ENCODE results near the gene FAM114A2. TPM values are rescaled to one million over a fixed set of nuclear protein-coding genes. Genes with fewer than 3 reads are reported as not detected.

FAM114A2 gene
- polyA plus RNA-seq, 1 of the 3 experiments (the other 2 are of a cell fraction): 9.0 TPM

GRCh38 chr5:154039458-154039829 lies 734 bp upstream of the FAM114A2 start:
- Histone ChIP-seq H3K79me2 (ENCODE audit: insufficient read depth) (peaks cover 74% of the 10 kb centered on the region), H4K20me1 (ENCODE audit: insufficient read depth) (no peaks in the 10 kb centered on the region), H3K27me3 (ENCODE audit: insufficient read depth) (no peaks in the 10 kb centered on the region), H3K27ac (ENCODE audit: low read depth in 2 of 2, low read length in 1 of 2) (peak overlapping the region in 1 of 2 experiments; percentile 45; a peak in 2 of 4 replicates), H3K4me3 (ENCODE audit: low read depth in 2 of 2, low read length in 1 of 2) (peak overlapping the region; percentile 97 to 99), H2AFZ (ENCODE audit: low read depth) (peak overlapping the region; percentile 97; the same call in 1 of the 2 replicates), H3K4me2 (peak overlapping the region; percentile 80), H3K36me3 (replicated peaks in 1 of 2; ENCODE audit: control insufficient read depth in 1 of 2, insufficient read depth in 2 of 2, low read length in 1 of 2) (peaks cover 5 to 25% of the 10 kb centered on the region in 2 experiments), H3F3A (replicated peaks; ENCODE audit: insufficient read depth) (no peaks in the 10 kb centered on the region), H3K9ac (peak overlapping the region; percentile 66), H3K9me3 (no peaks in the 10 kb centered on the region), H3K9me2 (no peaks in the 10 kb centered on the region), H3K4me1 (ENCODE audit: control insufficient read depth in 1 of 2, insufficient read depth in 2 of 2, low read depth in 1 of 2, low read length in 1 of 2) (peaks cover 0 to 8% of the 10 kb centered on the region in 2 experiments; a peak in 2 of 4 replicates)
- WGBS (ENCODE audit: low lambda C conversion rate): 57% methylated on average over 1 of the region's 1 CpG
- TF ChIP-seq PBX3 (IDR thresholded peaks at IDR 0.05): no peak
- TF ChIP-seq FOSL2 (IDR thresholded peaks at IDR 0.05; ENCODE audit: borderline replicate concordance, low read depth): no peak
- no peak for TF ChIP-seq MAX (IDR thresholded peaks at IDR 0.05; ENCODE audit: low read depth)
- no peak for TF ChIP-seq TCF12 (IDR thresholded peaks at IDR 0.05)
- no peak for TF ChIP-seq FOXJ3 (CRISPR knock-in tag; IDR thresholded peaks at IDR 0.05)
- TF ChIP-seq MXI1 (IDR thresholded peaks at IDR 0.05; ENCODE audit: low read depth, low read length): no peak
- TF ChIP-seq USF1 (IDR thresholded peaks at IDR 0.05; ENCODE audit: borderline replicate concordance, low read depth): no peak
- TF ChIP-seq RXRA (IDR thresholded peaks at IDR 0.05; ENCODE audit: borderline replicate concordance, low read depth): no peak
- TF ChIP-seq FOXM1 (IDR thresholded peaks at IDR 0.05; ENCODE audit: low read depth): no peak
- TF ChIP-seq EP300 (IDR thresholded peaks at IDR 0.05; ENCODE audit: borderline replicate concordance in 1 of 2, low read depth in 1 of 2, low read length in 1 of 2): no peak
- CTCF ChIA-PET: interaction anchor here (1.1 to 2.0 kb wide), 2 partner anchors 33 to 56 kb away, joined by 3 to 10 read pairs; no protein-coding TSS in a partner anchor
- no peak for DNase-seq
- POLR2A ChIA-PET: interaction anchor here (0.7 to 1.1 kb wide), 3 partner anchors 10 to 153 kb away, joined by 3 to 5 read pairs (median 3); partner anchors contain the start of gene GALNT10

- peak overlapping the region; percentile 66 for H3K9ac ChIP-seq
- H3K4me2 ChIP-seq: peak overlapping the region; percentile 80
- H4K20me1 ChIP-seq (ENCODE audit: insufficient read depth): no peaks in the 10 kb centered on the region
- peaks cover 5 to 27% of the 10 kb centered on the region in 2 experiments for H3K36me3 ChIP-seq (replicated peaks in 1 of 2; ENCODE audit: control insufficient read depth in 1 of 2, insufficient read depth in 2 of 2, low read length in 1 of 2)
- no peak for TF ChIP-seq USF2 (IDR thresholded peaks at IDR 0.05; ENCODE audit: borderline replicate concordance, low read depth, low read length)
- TF ChIP-seq RXRA (IDR thresholded peaks at IDR 0.05; ENCODE audit: borderline replicate concordance, low read depth): no peak
- no peak for TF ChIP-seq ZBTB33 (IDR thresholded peaks at IDR 0.05; ENCODE audit: borderline replicate concordance, low read depth)
- no peak for TF ChIP-seq TEAD4 (IDR thresholded peaks at IDR 0.05; ENCODE audit: borderline replicate concordance, insufficient read depth)
- TF ChIP-seq SMC3 (IDR thresholded peaks at IDR 0.05; ENCODE audit: low read depth, low read length): no peak
- TF ChIP-seq NFIC (IDR thresholded peaks at IDR 0.05; ENCODE audit: borderline replicate concordance): no peak
- TF ChIP-seq FOSL2 (IDR thresholded peaks at IDR 0.05; ENCODE audit: borderline replicate concordance, low read depth): no peak
- TF ChIP-seq MAX (IDR thresholded peaks at IDR 0.05; ENCODE audit: low read depth): no peak
- no peak for TF ChIP-seq YY1 (IDR thresholded peaks at IDR 0.05; ENCODE audit: low read depth)
- TF ChIP-seq PBX3 (IDR thresholded peaks at IDR 0.05): no peak
- no peak for TF ChIP-seq RFX5 (IDR thresholded peaks at IDR 0.05; ENCODE audit: low read length)
- TF ChIP-seq TCF12 (IDR thresholded peaks at IDR 0.05): no peak
- POLR2A ChIA-PET: interaction anchor here (1.0 to 1.1 kb wide), 3 partner anchors 11 to 152 kb away, joined by 3 to 5 read pairs (median 4); partner anchors contain the start of gene GALNT10
- H3K27me3 ChIP-seq (ENCODE audit: insufficient read depth): no peaks in the 10 kb centered on the region
- peak; percentile 50 for DNase-seq
- peaks cover 0 to 8% of the 10 kb centered on the region in 2 experiments; a peak in 2 of 4 replicates for H3K4me1 ChIP-seq (ENCODE audit: control insufficient read depth in 1 of 2, insufficient read depth in 2 of 2, low read depth in 1 of 2, low read length in 1 of 2)
- peak overlapping the region; percentile 97 for H2AFZ ChIP-seq (ENCODE audit: low read depth)
- H3K9me3 ChIP-seq: no peaks in the 10 kb centered on the region
- 0% methylated on average over 16 of the region's 22 CpGs for WGBS (ENCODE audit: low lambda C conversion rate)
- H3K4me3 ChIP-seq (ENCODE audit: low read depth in 2 of 2, low read length in 1 of 2): peak overlapping the region; percentile 97 to 99
- H3F3A ChIP-seq (replicated peaks; ENCODE audit: insufficient read depth): no peaks in the 10 kb centered on the region
- H3K79me2 ChIP-seq (ENCODE audit: insufficient read depth): peaks cover 64% of the 10 kb centered on the region
- H3K9me2 ChIP-seq: no peaks in the 10 kb centered on the region
- H3K27ac ChIP-seq (ENCODE audit: low read depth in 2 of 2, low read length in 1 of 2): peak overlapping the region; percentile 73 to 91; a peak in 3 of 4 replicates
- CTCF ChIA-PET: interaction anchor here (1.1 to 2.0 kb wide), 3 partner anchors 34 to 64 kb away, joined by 3 to 10 read pairs (median 3); no protein-coding TSS in a partner anchor
Observed at GRCh38 chr5:154038261-154038706, 426 bp downstream of the FAM114A2 start.

Data from SK-N-SH (cell line).